GM19240 (cell line): ENCODE data around the gene TM9SF1.

Source experiments
- DNase-seq: peaks from one replicate; pipeline ENCODE4 v3.0.0; 2011; ENCODE audit warnings: low spot score; ENCODE audit not compliant: insufficient read length

Gene TM9SF1, protein sequence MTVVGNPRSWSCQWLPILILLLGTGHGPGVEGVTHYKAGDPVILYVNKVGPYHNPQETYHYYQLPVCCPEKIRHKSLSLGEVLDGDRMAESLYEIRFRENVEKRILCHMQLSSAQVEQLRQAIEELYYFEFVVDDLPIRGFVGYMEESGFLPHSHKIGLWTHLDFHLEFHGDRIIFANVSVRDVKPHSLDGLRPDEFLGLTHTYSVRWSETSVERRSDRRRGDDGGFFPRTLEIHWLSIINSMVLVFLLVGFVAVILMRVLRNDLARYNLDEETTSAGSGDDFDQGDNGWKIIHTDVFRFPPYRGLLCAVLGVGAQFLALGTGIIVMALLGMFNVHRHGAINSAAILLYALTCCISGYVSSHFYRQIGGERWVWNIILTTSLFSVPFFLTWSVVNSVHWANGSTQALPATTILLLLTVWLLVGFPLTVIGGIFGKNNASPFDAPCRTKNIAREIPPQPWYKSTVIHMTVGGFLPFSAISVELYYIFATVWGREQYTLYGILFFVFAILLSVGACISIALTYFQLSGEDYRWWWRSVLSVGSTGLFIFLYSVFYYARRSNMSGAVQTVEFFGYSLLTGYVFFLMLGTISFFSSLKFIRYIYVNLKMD

DNA sequence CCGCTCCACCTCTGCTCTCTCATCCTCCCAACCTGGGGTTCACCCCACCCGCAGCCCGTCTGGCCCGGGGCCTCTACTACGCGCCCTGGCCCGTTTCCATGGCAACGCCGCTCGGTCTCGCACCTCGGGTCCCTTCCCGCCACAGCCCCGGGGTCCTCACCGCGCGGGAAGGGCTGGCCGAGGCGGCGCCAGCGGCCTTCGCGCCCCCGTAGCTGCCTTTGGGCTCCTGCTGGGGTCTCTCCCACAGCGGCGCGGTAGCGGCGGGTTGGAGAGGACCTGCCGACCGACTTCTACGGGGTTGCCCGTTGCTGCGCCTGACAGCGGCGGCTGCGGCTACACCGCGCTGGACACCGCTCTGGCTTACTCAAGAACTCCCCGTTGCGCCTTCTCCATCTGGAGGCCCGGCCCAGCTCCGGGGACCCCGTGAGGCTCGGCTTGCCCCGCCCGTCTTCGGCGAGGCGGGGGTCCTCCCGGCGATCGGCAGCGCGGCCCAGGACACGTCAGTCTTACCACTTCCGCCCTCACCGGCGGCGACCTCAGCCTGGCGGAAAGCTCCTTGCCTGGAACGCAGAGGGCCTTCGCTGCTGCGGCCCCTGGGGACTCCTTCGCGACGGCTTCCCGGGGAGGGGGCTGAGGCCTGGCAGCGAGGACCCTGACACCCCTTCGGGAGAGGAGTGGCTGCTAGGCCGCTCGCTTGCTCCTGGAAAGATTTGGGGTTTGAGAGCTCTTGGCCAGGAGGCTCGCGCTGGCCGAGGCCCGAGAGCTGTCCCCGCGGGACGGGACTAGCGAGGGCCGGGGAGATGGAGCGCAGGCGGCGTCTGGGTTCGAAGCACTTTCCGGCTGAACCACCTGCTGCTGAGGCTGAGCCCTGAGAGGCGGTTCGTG is at the start of gene TM9SF1:
TM9SF1 (minus strand) TSS at position 256 of the 885 bp plus-strand sequence. CDS start 422 bp downstream, outside the sequence.
- peak; percentile 88 for DNase-seq

DNA sequence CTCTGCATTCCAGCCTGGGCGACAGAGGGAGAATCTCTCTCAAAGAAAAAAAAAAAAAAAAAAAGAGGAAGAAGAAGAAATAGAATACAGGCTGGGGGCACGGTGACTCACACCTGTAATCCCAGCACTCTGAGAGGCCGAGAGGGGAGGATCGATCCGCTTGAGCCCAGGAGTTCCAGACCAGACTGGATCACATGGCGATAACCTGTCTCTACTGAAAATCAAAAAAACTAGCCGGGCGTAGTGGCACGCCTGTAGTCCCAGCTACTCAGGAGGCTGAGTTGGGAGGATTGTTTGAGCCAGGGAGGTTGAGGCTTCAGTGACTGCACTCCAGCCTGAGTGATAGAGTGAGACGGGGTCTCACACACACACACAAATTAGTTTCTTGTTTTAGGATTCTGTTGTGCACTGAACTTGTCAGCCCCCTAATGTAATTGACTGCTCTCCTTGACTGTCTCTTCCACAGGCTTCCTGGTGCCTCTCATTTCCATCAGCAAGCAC is 48.1 kb upstream of the TM9SF1 start:
- no peak for DNase-seq

DNA sequence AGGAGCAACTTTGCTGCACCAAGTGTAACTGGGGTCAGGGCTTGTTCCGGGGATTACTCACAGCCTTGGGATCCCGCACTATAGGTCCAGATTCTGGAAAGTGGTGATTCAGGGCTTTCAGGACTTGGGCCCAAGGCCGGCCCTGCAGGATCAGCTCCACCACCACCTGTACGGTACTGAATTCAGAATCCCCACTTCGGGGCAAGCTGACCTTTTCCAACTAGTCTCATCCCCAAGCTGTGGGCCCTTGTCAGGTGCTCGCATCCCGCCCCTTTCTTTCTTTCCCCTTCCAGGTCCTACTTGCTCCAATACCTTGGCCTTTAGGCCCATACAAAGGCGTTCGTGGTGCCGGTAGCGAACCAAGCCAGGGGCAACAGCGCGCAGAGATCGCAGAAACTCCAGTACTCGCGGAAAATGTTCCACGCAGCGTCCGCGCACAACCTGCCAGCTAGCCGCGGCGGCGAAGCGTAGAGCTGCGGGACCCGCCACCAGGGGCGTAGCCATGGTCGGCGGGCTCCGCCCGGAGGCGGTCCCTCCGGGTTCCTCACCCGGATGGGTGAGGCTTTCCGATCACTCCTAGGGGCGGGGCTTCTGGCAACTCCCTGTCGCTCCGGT is 46.7 kb upstream of the TM9SF1 start:
- peak; percentile 80 for DNase-seq

DNA sequence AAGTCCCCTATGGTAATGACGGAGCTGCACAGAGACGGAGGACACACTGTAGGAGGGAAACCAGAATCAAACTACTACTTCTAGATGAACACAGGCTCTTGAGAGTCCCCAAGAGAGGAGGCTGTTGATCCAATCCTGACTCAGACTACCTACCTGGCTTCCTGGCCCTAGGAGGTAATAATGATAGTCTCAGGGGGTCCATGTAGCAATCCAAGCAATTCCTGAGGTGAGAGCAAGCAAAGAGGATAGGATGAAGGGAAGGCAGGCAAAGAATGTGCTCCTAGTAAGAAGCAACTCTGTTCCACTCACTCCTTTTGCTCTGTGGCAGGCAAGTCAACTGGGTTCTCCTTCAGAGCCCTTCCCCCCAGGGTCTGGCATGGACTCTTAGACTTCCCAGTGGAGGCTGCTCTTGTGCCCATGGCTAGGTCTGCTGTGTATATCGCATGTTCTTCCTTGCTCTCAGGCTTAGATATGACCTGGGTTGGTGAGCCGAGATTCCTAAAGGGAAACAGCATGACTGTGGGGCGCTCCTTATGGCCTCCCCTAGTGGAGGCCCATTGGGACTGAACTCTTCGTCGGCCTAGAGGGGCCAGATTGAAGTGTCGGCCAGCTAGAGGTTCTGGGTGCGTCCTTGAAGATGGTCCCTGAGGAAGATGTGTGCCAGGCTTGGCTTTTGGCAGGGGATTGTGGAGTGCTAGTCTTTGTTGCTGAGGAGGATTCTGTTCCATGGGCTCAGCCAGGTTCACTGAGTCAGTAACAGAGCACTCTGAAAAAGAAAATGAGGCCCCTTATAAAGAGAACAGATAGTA is 45.1 kb upstream of the TM9SF1 start:
- DNase-seq = no peak

DNA sequence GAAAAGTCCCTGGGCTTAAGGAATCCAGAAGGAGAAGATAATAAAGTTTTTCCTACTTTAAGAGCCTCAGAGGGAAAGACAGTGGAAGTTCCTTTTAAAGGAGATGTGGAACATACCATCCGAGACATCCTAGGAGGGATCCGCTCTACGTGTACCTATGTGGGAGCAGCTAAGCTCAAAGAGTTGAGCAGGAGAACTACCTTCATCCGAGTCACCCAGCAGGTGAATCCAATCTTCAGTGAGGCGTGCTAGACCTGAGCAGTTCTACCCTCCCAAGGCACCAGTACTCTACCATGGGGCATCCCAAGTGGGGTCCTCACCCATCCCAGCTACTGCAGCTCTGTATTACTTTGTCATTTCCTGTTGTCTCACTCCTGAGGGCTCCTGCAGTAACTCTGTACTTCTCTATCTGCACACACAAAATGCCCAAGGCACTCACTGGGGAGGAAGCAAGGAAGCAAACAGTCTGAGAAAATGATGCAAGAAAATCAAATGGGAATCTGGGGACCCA is 43.3 kb upstream of the TM9SF1 start:
- no peak for DNase-seq

DNA sequence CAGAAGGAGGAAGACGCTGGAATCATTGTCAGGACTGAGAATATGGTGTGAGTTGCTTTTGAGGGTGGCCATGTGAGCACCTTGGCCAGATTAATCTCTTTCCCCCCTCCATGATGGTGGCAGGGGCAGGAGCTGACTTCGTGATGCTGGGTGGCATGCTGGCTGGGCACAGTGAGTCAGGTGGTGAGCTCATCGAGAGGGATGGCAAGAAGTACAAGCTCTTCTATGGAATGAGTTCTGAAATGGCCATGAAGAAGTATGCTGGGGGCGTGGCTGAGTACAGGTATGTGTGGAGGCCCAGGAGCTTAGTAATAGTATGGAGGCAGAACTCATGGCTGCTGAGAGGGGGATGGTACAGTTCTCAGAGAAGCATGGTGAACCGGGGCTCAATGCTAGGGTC is 42.9 kb upstream of the TM9SF1 start:
- no peak for DNase-seq

DNA sequence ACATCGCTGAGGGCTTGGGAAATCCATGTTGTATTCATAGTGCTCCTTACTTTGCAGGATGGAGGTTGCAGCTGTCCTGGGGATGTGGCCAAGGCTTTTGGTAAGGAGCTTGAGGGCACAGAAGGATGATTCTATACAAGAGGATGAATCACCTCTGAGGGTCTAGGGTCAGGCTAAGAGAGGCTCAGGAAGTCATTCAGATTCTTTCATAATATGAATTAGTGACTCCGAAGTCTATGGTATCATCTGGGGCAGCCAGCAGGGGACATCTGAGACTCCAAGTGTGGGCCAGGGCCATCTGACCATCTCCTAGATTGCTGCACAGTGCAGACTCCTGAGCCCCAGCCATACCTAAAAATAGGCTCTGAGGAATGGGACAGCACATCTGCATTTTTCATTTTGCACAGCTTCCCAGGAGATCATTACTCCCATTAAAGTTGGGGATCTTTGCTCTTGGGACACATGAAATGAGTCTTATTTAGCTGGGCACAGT is 42.3 kb upstream of the TM9SF1 start:
- no peak for DNase-seq

DNA sequence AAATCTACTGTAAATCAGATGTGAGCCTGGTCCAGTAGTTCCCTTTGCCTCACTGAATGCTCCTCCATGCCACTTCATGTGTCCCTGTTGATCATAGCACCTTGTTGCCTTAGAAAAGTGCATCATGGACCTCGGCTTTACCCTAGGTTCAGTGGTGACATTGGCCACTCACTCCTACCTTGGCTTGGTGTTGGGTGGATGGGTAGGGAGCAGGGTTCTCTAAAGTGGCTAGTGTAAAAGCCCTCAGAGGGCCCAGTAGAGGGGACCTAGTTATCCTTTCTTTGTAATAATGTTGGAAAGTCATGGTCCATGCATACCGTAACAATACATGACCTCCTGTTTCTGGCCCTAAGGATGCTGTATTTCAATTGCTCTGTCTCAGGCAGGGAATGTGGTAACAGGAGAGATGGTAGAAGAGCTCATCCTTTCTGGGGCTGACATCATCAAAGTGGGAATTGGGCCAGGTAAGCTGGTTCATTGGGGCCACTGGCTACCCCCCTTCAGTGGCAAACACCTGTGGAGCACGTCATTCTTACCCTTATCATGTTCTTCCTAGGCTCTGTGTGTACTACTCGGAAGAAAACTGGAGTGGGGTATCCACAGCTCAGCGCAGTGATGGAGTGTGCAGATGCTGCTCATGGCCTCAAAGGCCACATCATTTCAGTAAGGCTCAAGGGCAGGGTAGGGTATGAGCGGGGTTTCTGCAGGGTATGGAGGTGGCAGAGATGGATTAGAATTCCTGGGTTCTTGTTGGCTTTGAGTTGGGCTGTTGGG is 41.6 kb upstream of the TM9SF1 start:
- DNase-seq = no peak

DNA sequence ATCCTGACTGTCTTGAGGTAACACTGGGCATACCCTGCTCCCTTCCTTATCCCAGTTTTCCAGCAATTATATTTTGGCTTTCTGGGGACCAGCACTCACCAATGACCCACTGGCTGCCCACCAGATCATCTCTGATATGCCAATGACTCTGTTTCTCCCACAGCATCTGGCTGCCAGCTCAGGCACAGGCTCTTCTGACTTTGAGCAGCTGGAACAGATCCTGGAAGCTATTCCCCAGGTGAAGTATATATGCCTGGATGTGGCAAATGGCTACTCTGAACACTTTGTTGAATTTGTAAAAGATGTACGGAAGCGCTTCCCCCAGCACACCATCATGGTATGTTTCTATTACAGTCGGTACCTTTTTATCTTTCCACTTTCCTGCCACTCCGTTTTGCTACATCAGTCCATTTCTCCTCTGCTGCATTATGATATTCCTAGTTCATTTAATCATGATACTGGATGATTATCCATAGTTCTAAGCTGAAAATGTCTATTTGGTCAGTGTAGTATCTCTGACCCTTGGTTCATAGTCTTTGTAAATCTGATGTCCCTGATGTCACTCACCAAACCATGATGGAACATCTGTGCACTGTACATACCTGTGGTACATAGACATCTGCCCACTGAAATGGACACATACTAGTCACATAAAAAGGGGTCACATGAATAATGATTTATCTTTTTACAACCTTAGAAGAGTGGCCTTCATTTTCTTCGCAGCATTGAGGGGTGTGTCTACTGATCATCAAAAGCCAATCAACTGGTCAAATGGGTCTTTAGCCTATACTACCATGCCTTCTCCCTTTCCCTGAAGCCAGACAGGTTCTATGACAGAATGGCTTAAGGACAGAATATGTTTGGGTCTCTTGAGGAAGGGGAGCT is 40.8 kb upstream of the TM9SF1 start:
- no peak for DNase-seq

DNA sequence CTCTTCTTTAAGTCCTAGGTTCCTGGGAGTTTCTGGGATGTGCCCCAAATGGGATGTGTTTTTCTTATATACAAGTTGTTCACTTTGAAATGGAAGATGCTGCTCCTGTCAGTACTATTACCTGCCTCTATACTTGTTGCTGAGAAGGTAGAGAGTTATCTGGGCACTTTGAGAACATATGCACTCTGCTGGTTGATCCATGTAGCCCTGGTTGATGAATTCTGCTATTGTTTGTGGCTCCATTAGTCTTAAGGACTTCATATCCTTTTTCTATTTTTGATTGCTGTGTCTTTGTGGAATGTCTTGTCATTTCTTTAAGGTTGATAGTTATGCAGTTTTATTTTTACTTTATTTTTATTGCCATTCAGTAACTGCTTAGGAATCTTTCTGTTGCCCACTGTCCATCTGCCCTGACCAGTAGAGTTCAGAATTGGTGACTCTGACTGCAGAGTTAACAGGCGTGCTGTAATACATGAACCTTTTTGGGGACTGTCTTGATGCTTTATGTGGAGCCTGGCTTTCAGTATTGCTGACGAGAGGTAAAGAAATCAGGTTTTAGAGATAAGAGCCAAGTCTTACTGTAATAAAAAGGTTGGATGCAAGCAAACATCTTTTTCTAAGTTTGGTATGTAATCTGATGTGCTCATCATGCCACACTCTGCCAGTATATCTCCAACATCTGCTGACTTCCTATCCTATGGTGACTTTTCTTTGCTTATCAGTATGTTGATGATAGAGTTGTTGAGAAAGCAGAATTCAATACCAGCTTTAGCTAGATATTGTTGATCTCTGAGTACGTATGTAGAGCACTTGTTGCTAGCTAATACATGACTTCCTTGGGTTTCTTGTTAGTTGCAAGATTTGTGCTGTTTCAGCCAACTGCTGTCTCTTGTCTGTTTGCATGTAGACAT is 39.1 kb upstream of the TM9SF1 start:
- no peak for DNase-seq

DNA sequence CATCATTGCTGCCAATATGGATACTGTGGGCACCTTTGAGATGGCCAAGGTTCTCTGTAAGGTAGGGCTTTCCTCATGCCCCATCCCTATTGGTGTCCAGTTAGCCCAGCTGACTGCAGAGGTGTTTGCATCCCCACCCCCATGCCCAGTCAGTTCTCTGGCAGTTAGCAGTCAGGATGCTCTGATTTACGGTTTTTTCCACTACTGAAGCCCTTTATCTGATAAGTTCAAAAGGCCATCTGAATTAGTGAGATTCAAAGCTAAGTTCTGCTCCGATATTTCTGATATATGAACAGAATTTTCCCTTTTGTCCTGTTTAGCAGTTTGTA is 38.3 kb upstream of the TM9SF1 start:
- DNase-seq = no peak

DNA sequence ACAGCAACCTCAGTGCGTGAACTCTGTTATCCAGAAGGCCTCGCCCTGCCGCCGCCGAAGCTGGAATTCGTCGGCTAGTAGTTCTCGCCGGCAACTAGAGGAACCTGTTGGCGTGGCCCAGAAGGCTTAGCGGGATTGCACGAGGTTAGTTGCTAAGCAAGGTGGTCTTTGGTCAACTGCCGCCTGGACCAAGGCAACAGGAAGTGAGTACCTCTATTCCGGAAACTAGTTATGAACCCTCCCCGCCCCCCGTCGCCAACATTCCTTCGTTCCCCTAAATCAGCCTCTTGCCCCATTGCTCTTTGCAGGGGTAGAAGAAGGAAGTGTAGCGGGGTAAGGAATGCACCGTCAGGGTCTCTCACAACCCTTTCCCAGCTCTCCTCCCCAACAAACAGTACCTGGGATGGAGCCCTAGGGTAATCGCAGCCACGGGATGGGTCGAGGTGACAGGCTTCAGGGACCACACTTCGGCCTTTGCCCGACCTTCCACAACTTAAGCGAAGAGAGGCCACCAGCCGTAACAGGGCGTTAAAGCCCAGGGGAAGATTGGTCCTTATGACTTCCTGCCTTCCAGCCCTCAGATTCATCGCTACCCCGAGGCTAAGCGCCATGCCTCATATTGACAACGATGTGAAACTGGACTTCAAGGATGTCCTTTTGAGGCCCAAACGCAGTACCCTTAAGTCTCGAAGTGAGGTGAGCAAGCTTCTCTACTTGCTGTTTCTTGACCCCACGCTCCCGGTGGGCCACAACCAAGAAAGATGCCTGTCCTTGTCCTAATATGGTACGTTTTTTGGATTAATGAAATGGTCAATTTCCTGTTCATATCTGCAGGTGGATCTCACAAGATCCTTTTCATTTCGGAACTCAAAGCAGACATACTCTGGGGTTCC is 37.6 kb upstream of the TM9SF1 start, which contains the start of gene GMPR2:
GMPR2 (plus strand) TSS at position 285 of the 893 bp plus-strand sequence; CDS start at position 610, 325 bp downstream.
- no peak for DNase-seq

DNA sequence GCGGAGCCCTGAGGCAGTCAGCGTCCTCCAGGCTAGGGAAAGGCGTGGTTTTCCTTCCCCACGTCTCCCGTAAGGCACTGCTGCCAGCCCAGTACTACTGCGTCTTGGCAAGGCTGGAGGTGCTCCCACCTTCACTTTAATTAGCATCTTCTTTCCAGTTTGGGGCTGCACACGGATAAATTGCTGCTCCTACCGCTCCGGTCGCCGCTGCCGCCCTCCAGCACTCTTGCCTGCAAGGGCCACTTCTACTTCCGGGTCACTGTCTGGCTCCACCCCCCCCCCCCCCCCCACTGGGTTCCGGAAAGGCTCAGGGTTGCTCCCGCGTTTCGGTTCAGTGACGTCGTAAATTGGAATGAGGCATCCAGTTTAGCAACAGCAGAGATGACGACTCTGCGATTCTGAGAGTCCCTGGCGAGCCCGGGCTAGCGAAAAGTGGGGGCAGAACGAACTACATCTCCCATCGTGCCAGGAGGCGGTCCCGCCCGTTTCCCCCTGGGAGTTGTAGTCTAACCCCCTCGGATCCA is 36.9 kb upstream of the TM9SF1 start, which contains the start of gene NEDD8:
NEDD8 (minus strand) TSS at position 247 of the 524 bp plus-strand sequence; CDS start at position 147, 100 bp downstream.
- peak; percentile 58 for DNase-seq

DNA sequence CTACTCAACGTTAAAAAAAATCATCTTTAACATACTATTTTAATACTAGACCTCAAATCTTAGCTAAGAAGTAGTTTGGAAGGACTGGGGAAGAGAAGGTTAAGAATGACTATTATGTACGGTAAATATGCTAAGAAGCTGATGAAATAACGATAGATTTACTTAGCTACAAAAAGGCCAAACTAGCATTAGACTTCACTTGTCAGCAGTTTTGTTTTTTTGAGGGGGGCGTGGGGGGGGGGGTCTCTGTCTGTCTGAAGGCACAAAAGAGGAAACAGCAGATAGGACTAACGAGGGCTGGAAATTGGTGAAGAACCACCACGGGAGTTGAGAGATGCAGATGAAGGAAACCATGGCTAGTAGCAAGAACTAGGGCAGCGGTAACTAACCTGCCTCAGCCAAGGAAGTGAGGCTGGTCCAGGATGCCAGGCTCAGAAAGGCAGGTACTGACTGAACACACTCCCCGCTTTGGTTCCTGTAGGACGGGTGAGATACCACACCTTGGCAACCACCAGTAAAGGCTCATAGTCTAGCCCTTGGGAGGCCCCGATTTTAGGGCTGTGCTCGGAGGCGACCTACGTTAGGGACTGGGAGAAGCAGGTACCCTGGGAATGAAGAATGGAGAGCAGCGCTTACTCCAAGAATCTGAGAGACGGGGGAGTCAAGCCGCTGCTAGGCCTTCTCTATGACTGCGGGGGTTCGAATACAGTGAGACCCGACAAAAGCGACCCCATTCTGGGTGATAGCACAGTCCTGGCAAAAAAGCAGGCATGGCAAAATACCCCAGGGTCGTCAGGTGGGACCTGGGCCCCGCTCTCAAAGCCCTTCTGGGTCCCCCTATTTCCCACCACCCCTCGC is 36.3 kb upstream of the TM9SF1 start:
- DNase-seq = no peak

DNA sequence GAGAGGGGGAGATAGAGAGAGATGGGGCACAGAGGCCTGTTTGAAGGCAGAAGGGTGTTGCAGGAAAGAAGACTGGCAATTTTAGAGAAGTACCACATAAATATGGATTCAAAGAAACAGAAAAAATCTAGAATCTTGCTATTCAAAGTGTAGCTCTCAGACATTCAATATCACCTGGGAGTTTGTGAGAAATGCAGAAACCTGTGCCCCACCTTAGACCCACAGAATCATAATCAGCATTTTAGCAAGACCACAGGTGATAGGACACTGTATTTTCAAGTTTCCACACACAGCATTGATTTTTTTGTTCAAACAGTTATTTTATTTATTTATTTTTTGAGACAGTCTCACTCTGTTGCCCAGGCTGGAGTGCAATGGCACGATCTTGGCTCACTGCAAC is 33.7 kb upstream of the TM9SF1 start:
- no peak for DNase-seq
